KMS-11 (cell line): ENCODE measurements around the gene SLC25A3.
"Not testable (repeated sequence)": the region's sequence is repeated elsewhere in the genome, so short reads cannot be mapped to it uniquely, and the experiment has no call there.

Source experiments
- H2AFZ ChIP-seq: fragments of 200-600 bp; sonication (generic); 2 replicates; pipeline ENCODE4 v1.6.1; 2016; ENCODE audit warnings: antibody characterized with exemption, mixed run types, low read depth
- H3K27ac ChIP-seq: fragments of 200-600 bp; sonication (generic); 2 replicates; pipeline ENCODE4 v1.6.1; 2016; ENCODE audit warnings: mild to moderate bottlenecking, mixed run types
- H3K27me3 ChIP-seq: fragments of 200-600 bp; sonication (generic); 2 replicates; pipeline ENCODE4 v1.6.1; 2017; ENCODE audit warnings: mild to moderate bottlenecking, low read depth, mixed run types, moderate library complexity; ENCODE audit not compliant: insufficient read depth
- H3K36me3 ChIP-seq: fragments of 200-600 bp; sonication (generic); 2 replicates; pipeline ENCODE4 v1.6.1; 2017; ENCODE audit warnings: mild to moderate bottlenecking, mixed run types; ENCODE audit not compliant: insufficient read depth
- H3K4me1 ChIP-seq: fragments of 200-600 bp; sonication (generic); 2 replicates; pipeline ENCODE4 v1.6.1; 2016; ENCODE audit warnings: mild to moderate bottlenecking, low read depth, mixed run types; ENCODE audit not compliant: poor library complexity, severe bottlenecking
- H3K4me2 ChIP-seq: fragments of 200-600 bp; sonication (generic); 2 replicates; pipeline ENCODE4 v1.7.0; 2016; ENCODE audit warnings: mild to moderate bottlenecking, mixed run types
- H3K4me3 ChIP-seq: fragments of 200-600 bp; sonication (generic); IDR thresholded peaks from 2 replicates; pipeline ENCODE4 v1.6.1; 2017; ENCODE audit warnings: low read depth, low read length, mixed read lengths; ENCODE audit not compliant: insufficient read depth
- H3K79me2 ChIP-seq: fragments of 200-600 bp; sonication (generic); 2 replicates; pipeline ENCODE4 v1.6.1; 2016; ENCODE audit warnings: low read depth, mixed run types; ENCODE audit not compliant: insufficient read depth
- H3K9ac ChIP-seq: fragments of 200-600 bp; sonication (generic); 2 replicates; pipeline ENCODE4 v1.6.1; 2016; ENCODE audit warnings: mild to moderate bottlenecking, mixed run types
- H4K20me1 ChIP-seq: fragments of 200-600 bp; sonication (generic); 2 replicates; pipeline ENCODE4 v1.6.1; 2016; ENCODE audit warnings: mild to moderate bottlenecking, mixed run types; ENCODE audit not compliant: insufficient read depth
- TF ChIP-seq, protein P1 (sequence below): fragments of 200-600 bp; sonication (generic); conservative IDR thresholded peaks from 2 replicates; pipeline ENCODE4 v1.6.1; 2017; ENCODE audit warnings: low read depth, mild to moderate bottlenecking, antibody characterized with exemption, low read length, moderate library complexity, mixed read lengths

The SLC25A3 gene

GRCh38 chr12:98635657-98636323 is 42.3 kb downstream of the SLC25A3 start:
- no peak overlapping the region for H3K27ac ChIP-seq
- no peak overlapping the region for H3K4me3 ChIP-seq
- TF ChIP-seq, protein P1, sequence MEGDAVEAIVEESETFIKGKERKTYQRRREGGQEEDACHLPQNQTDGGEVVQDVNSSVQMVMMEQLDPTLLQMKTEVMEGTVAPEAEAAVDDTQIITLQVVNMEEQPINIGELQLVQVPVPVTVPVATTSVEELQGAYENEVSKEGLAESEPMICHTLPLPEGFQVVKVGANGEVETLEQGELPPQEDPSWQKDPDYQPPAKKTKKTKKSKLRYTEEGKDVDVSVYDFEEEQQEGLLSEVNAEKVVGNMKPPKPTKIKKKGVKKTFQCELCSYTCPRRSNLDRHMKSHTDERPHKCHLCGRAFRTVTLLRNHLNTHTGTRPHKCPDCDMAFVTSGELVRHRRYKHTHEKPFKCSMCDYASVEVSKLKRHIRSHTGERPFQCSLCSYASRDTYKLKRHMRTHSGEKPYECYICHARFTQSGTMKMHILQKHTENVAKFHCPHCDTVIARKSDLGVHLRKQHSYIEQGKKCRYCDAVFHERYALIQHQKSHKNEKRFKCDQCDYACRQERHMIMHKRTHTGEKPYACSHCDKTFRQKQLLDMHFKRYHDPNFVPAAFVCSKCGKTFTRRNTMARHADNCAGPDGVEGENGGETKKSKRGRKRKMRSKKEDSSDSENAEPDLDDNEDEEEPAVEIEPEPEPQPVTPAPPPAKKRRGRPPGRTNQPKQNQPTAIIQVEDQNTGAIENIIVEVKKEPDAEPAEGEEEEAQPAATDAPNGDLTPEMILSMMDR = no peak
- peaks cover 2% of the 10 kb centered on the region; the same call in 1 of the 2 replicates for H3K79me2 ChIP-seq
- no peaks in the 10 kb centered on the region for H4K20me1 ChIP-seq
- 0 out of 2 replicates have a peak, but pooled peaks cover 5% of the 10 kb centered on the region for H3K36me3 ChIP-seq
- no peak overlapping the region for H3K4me2 ChIP-seq
- no peaks in the 10 kb centered on the region for H3K4me1 ChIP-seq
- no peak overlapping the region for H2AFZ ChIP-seq
- H3K27me3 ChIP-seq = no peaks in the 10 kb centered on the region
- H3K9ac ChIP-seq = no peak overlapping the region

DNA sequence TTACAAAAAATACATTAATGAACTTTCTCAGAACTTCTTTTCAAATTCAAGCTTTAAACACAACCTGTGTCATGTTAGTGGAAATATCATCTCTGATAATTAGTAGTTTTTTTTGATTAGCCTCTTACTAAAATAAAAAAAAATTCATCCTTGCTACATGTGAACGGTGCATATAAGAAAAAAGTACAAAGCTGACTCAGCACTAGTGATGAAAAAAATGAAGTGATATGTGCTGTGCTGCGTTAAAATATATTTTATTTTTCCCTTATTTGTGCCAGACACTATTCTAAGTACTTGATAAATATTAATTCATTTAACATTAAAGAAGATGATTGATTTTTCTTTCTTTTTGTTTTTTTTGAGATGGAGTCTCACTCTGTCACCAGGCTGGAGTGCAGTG is 43.6 kb downstream of the SLC25A3 start:
- H3K79me2 ChIP-seq = peaks cover 13% of the 10 kb centered on the region

DNA sequence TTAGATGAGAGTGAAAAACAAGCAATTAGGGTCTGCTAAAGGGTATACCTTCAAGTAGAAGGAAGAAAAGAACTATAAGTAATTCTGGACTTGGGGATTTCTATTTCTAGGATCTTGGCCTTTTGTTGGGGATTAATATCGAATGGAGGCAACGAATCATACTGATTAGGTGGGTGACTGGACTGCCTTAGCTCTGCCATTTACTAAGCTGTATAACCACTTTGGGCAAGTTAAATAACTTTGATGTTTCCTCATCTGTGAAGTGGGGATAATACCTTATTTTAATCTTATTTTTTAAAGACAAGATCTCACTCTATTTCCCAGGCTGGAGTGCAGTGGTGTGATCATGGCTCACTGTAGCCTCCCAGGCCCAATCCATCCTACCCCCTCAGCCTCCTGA is 44.5 kb downstream of the SLC25A3 start:
- 0 out of 2 replicates have a peak, but pooled peaks cover 2% of the 10 kb centered on the region for H3K36me3 ChIP-seq
- H3K4me1 ChIP-seq = peaks cover 2% of the 10 kb centered on the region
- TF ChIP-seq, protein P1 = no peak
- no peak overlapping the region for H3K4me3 ChIP-seq
- no peak overlapping the region for H3K4me2 ChIP-seq
- H3K27ac ChIP-seq = no peak overlapping the region
- H4K20me1 ChIP-seq = no peaks in the 10 kb centered on the region
- H3K27me3 ChIP-seq = no peaks in the 10 kb centered on the region
- H2AFZ ChIP-seq = no peak overlapping the region
- no peak overlapping the region for H3K9ac ChIP-seq
- peaks cover 21% of the 10 kb centered on the region for H3K79me2 ChIP-seq

More for the DNA sequence above, 43.6 kb downstream of the SLC25A3 start:
- Histone ChIP-seq H2AFZ (no peak overlapping the region), H3K4me3 (no peak overlapping the region), H4K20me1 (no peaks in the 10 kb centered on the region), H3K4me1 (no peaks in the 10 kb centered on the region), H3K27me3 (no peaks in the 10 kb centered on the region), H3K4me2 (no peak overlapping the region), H3K27ac (no peak overlapping the region), H3K36me3 (0 out of 2 replicates have a peak, but pooled peaks cover 5% of the 10 kb centered on the region), H3K9ac (no peak overlapping the region)
- TF ChIP-seq, protein P1 = no peak

GRCh38 chr12:98639491-98639890 is 46.0 kb downstream of the SLC25A3 start:
- Histone ChIP-seq H3K36me3 (no peaks in the 10 kb centered on the region), H3K9ac (no peak overlapping the region), H4K20me1 (no peaks in the 10 kb centered on the region), H3K4me1 (peaks cover 7% of the 10 kb centered on the region), H3K79me2 (peaks cover 30% of the 10 kb centered on the region), H3K4me2 (no peak overlapping the region), H3K4me3 (no peak overlapping the region), H3K27ac (no peak overlapping the region), H3K27me3 (no peaks in the 10 kb centered on the region), H2AFZ (no peak overlapping the region)
- TF ChIP-seq, protein P1 = no peak

- Histone ChIP-seq H3K79me2 (peaks cover 30% of the 10 kb centered on the region), H3K4me2 (peak overlapping the region; percentile 85; the same call in 1 of the 2 replicates)
- H3K36me3 ChIP-seq, H3K4me3 ChIP-seq, H4K20me1 ChIP-seq, H3K27me3 ChIP-seq, H3K27ac ChIP-seq, H2AFZ ChIP-seq, H3K9ac ChIP-seq, H3K4me1 ChIP-seq: not testable (repeated sequence)
Measured at GRCh38 chr12:98642801-98643200, 49.3 kb downstream of the SLC25A3 start.
